K562 (cell line): Measurements from ENCODE around the gene RNH1. TPM values are rescaled to one million over a fixed set of nuclear protein-coding genes. Genes with fewer than 3 reads are reported as not detected.
A peak's percentile ranks its signal among the peaks of the same experiment; 100 is the strongest.

Experiments
- ATF7 ChIP-seq: fragments of 450-650 bp; IDR thresholded peaks from 2 replicates; pipeline ENCODE4 v1.7.1; 2014; ENCODE audit warnings: mild to moderate bottlenecking, moderate library complexity
- E2F1 ChIP-seq: sonication (generic); formaldehyde crosslinking; IDR thresholded peaks from 2 replicates; pipeline ENCODE4 v1.8.1; 2023; ENCODE audit warnings: mild to moderate bottlenecking, missing genetic modification reagents, moderate library complexity
- EZH2 ChIP-seq: IDR thresholded peaks from 2 replicates; pipeline ENCODE4 v1.6.1; 2012; ENCODE audit warnings: low read depth, mild to moderate bottlenecking, inconsistent platforms, low read length, borderline replicate concordance
- MAZ ChIP-seq, 2 experiments: fragments of 450-650 bp in 1 of 2; sonication (generic) in 1 of 2; formaldehyde crosslinking; IDR thresholded peaks in 1 of 2; conservative IDR thresholded peaks in 1 of 2; 2 replicates each; pipeline versions ENCODE4 v1.4.0 to v1.5.0; 2020; ENCODE audit warnings: mild to moderate bottlenecking in 1 of 2, missing genetic modification reagents in 1 of 2
- MBD2 ChIP-seq: sonication (generic); IDR thresholded peaks from 2 replicates; pipeline ENCODE4 v1.6.1; 2016; ENCODE audit warnings: low read depth, borderline replicate concordance
- POLR2G ChIP-seq: fragments of 200-400 bp; formaldehyde crosslinking; IDR thresholded peaks from 2 replicates; pipeline ENCODE4 v1.6.1; 2017; ENCODE audit warnings: low read depth, mild to moderate bottlenecking, antibody characterized with exemption, low read length, moderate library complexity
- RBFOX2 ChIP-seq: fragments of 200-400 bp; formaldehyde crosslinking; IDR thresholded peaks from 2 replicates; pipeline ENCODE4 v1.6.1; 2017; ENCODE audit warnings: low read depth, mild to moderate bottlenecking, low read length, moderate library complexity
- RHOXF2B ChIP-seq: fragments of 250-450 bp; sonication (Bioruptor Pico); conservative IDR thresholded peaks from 2 replicates; pipeline ENCODE4 v1.5.1; 2021
- TAF1 ChIP-seq: IDR thresholded peaks from 2 replicates; pipeline ENCODE4 v1.6.1; 2011; ENCODE audit warnings: mild to moderate bottlenecking, low read length, moderate library complexity; ENCODE audit not compliant: insufficient read depth, control insufficient read depth, severe bottlenecking; ENCODE audit errors: extremely low read depth
- TOE1 ChIP-seq, 2 experiments: fragments of 450-650 bp in 1 of 2; sonication (generic) in 1 of 2; formaldehyde crosslinking in 1 of 2; IDR thresholded peaks; 2 replicates each; pipeline versions ENCODE4 v1.7.1 to v1.8.0; 2016 to 2022; ENCODE audit warnings: borderline replicate concordance in 2 of 2, mild to moderate bottlenecking in 2 of 2, antibody characterized with exemption in 1 of 2, inconsistent platforms in 1 of 2, low read depth in 1 of 2, missing genetic modification reagents in 1 of 2, moderate library complexity in 1 of 2
- ZBTB26 ChIP-seq: fragments of 450-650 bp; formaldehyde crosslinking; IDR thresholded peaks from 2 replicates; pipeline ENCODE4 v1.4.0; 2022; ENCODE audit warnings: missing genetic modification characterization
- ZNF263 ChIP-seq: sonication (generic); formaldehyde crosslinking; IDR thresholded peaks from 2 replicates; pipeline ENCODE4 v1.8.0; 2022; ENCODE audit warnings: mild to moderate bottlenecking, missing genetic modification reagents, borderline replicate concordance
- ZNF592 ChIP-seq: fragments of 450-650 bp; IDR thresholded peaks from 2 replicates; pipeline ENCODE4 v1.6.1; 2017; ENCODE audit warnings: antibody characterized with exemption, mild to moderate bottlenecking
- polyA plus RNA-seq, 8 experiments: library from polyadenylated mRNA; depleted of rRNA in 4 of 8; stranded (reverse) in 5 of 8; unstranded in 3 of 8; fragments of >200 nt; fragmentation: Nextera tagmentation in 2 of 8; fragmentation: Illumina TruSeq in 1 of 8; extraction: Ambion mirVana in 2 of 8; extraction: Trizol in 1 of 8; gene quantifications; 2 replicates each; pipeline versions ENCODE4 v1.2.1 to v1.2.3, GENCODE V29; 2011 to 2014; ENCODE audit warnings: inconsistent platforms in 1 of 8, missing spikeins in 1 of 8
- total RNA-seq, 7 experiments: library from RNA; depleted of rRNA in 6 of 7; stranded (reverse); fragments of >200 nt in 6 of 7; fragmentation: Illumina TruSeq in 2 of 7; extraction: Trizol in 2 of 7; gene quantifications; 2 replicates each; pipeline versions ENCODE4 v1.2.1 to v1.2.3, GENCODE V29; 2011 to 2021; ENCODE audit warnings: low replicate concordance in 1 of 7
- TF ChIP-seq, protein P1 (sequence below): fragments of 150-350 bp; IDR thresholded peaks from 2 replicates; pipeline ENCODE4 v1.6.1; 2014; ENCODE audit warnings: low read depth, mild to moderate bottlenecking, low read length, borderline replicate concordance

Gene RNH1
- total and polyA plus RNA-seq, 9 of the 15 experiments (the other 6 are each of a cell fraction or from before 2014, with no cell fraction given) = 2.5 to 160 (median 44.3) TPM

DNA sequence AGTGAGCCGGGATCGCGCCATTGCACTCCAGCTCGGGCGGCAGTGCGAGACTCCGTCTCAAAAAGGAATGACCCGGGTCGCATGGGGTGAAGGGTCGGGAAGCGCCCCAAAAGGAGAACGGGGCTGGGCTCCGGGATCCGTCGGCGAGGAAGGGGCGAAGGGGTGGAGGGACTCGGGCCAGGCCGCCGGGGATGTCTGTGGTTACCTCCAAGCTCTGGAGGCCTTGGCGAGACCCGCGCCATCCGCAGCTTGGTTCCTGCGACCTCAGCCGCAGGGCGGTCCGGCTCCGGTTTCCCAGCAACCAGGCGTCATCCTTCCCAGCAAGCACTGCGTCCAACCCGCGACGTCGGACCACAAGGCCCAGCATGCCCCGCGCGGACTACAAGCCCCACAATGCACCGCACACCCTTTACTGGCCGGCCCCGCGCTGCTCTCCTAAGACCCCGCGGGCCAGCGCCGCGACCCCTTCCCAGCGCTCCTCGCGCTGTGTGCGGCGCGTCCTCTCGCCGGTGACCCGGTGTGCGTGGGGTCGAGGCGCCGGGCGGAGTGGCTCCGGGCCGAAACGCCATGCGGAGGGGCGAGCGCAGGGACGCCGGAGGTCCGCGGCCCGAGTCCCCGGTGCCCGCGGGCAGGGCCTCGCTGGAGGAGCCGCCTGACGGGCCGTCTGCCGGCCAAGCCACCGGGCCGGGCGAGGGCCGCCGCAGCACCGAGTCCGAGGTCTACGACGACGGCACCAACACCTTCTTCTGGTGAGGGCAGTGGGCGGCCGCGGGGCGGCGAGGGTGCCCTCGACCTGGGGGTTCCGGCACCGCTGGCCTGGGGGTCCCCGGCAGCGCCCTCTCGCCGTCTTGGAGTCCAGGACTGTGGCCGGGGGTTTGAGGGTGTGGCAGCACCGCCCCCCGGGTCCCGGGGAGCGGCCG is 56.9 kb downstream of the RNH1 start, which contains the start of gene PTDSS2 (continued):
- TF ChIP-seq ZNF592 (peak; percentile 94), MAZ (CRISPR knock-in tag; conservative IDR thresholded peaks at IDR 0.05 in 1 of 2, IDR thresholded peaks at IDR 0.05 in 1 of 2) (peak in 1 of 2 experiments; percentile 67; a peak in 1 of 4 replicates), ATF7 (peak; percentile 74), POLR2G (peak; percentile 88), TAF1 (peak; percentile 28), TOE1 (IDR thresholded peaks at IDR 0.05; ENCODE audit: borderline replicate concordance) (peak; percentile 25; the same call in 1 of the 2 replicates), TOE1 (CRISPR knock-in tag; IDR thresholded peaks at IDR 0.05; ENCODE audit: borderline replicate concordance, low read depth) (no peak), MBD2 (peak; percentile 77), RHOXF2B (CRISPR knock-in tag) (no peak), ZNF263 (CRISPR knock-in tag) (0 out of 2 replicates have a peak, but pooled peaks have one; percentile 63), RBFOX2 (peak; percentile 88), E2F1 (CRISPR knock-in tag) (peak; percentile 60; the same call in 1 of the 2 replicates), EZH2 (no peak), ZBTB26 (CRISPR knock-in tag) (0 out of 2 replicates have a peak, but pooled peaks have one; percentile 36)
- TF ChIP-seq, protein P1, sequence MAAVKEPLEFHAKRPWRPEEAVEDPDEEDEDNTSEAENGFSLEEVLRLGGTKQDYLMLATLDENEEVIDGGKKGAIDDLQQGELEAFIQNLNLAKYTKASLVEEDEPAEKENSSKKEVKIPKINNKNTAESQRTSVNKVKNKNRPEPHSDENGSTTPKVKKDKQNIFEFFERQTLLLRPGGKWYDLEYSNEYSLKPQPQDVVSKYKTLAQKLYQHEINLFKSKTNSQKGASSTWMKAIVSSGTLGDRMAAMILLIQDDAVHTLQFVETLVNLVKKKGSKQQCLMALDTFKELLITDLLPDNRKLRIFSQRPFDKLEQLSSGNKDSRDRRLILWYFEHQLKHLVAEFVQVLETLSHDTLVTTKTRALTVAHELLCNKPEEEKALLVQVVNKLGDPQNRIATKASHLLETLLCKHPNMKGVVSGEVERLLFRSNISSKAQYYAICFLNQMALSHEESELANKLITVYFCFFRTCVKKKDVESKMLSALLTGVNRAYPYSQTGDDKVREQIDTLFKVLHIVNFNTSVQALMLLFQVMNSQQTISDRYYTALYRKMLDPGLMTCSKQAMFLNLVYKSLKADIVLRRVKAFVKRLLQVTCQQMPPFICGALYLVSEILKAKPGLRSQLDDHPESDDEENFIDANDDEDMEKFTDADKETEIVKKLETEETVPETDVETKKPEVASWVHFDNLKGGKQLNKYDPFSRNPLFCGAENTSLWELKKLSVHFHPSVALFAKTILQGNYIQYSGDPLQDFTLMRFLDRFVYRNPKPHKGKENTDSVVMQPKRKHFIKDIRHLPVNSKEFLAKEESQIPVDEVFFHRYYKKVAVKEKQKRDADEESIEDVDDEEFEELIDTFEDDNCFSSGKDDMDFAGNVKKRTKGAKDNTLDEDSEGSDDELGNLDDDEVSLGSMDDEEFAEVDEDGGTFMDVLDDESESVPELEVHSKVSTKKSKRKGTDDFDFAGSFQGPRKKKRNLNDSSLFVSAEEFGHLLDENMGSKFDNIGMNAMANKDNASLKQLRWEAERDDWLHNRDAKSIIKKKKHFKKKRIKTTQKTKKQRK = peak; percentile 19; the same call in 1 of the 2 replicates
